Purkinje cell (primary cell): ENCODE measurements around the gene EID2. TPM values are rescaled to one million over a fixed set of nuclear protein-coding genes. Genes with fewer than 3 reads are reported as not detected.

ENCODE experiments used
- polyA plus RNA-seq: library from polyadenylated mRNA; unstranded; fragments of >200 nt; fragmentation: Nextera tagmentation; gene quantifications from 2 replicates; pipeline ENCODE4 v1.2.1, GENCODE V29; 2014

The EID2 gene
- 20.5 and 35.6 TPM in 2 replicates for polyA plus RNA-seq

DNA sequence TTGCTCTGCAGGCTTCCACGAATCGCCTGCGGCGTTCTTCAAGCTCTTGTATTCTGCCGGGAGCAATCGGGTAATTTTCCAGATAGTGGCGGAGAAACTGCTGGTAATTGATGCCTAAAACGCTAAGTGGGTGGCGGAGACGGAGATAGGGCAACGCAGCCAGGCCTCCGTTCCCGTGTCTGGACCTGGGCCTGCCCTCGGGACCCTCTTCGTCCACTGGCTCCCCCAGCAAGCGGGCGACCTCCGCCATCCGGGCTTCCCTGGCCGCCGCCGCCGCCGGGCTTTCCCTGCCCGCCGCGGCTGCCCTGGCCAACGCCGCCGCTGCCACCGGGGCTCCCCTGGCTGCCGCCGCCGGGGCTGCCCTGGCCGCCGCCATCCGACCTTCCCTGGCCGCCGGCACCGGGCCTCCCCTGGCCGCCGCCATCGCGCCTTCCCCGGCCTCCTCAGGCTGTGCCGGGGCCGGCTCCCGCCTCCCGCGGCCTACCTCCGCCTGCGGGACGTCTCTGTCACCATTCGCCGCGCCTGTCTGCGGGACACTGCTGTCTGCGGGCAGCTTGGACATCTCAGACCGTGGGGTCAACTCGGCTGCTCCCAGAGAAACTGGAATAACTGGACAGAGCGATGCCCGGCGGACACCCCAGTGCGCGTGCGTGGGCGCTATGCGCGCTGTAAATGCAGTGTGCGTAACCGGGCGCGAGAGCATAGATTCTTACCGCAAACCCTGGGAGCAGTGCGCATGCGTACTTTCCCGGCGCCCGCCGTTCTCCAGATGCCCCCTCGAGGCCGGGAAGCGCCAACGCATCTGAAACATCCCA lies at the start of gene EID2:
EID2 (minus strand) TSS at position 644 of the 815 bp plus-strand sequence; CDS start at position 562, 82 bp downstream.

DNA sequence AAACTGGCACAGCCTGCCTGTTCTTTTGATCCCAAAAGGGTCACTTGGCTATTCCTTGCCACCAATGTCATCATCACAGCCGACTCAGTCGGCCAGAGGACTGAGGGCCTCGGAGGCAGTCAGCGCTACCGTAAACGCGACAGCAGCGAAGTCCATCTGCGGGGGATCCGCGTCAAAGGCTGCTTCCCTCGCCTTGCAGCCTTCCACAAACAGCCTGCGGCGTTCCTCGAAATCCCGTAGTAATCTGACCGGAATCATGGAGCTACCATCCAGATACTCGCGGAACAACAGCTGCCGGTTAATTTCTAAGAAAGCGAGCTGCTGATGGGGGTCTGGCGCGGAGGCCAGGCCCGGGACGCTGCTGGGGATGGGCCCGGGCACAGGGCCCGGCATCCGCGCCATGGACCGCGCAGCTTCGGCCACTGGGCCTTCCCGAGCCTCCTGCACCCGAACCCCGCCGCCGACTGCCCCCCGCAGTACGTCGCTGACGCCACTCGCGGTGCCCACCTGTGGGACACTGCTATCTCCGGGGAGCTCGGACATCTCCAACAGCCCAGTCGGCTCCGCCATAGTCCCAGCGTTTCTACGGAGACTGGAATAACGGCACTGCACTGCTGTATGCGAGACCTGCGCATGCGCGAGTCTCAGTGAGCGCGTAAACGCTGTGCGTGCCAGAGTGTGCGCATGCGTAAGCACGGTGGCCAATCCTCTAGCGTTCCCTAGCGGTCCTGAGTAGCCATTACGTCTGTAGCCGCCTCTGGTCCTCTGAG lies 7.5 kb downstream of the EID2 start, which contains the start of gene EID2B:
EID2B (minus strand) TSS at position 620 of the 770 bp plus-strand sequence; CDS start at position 570, 50 bp downstream.

DNA sequence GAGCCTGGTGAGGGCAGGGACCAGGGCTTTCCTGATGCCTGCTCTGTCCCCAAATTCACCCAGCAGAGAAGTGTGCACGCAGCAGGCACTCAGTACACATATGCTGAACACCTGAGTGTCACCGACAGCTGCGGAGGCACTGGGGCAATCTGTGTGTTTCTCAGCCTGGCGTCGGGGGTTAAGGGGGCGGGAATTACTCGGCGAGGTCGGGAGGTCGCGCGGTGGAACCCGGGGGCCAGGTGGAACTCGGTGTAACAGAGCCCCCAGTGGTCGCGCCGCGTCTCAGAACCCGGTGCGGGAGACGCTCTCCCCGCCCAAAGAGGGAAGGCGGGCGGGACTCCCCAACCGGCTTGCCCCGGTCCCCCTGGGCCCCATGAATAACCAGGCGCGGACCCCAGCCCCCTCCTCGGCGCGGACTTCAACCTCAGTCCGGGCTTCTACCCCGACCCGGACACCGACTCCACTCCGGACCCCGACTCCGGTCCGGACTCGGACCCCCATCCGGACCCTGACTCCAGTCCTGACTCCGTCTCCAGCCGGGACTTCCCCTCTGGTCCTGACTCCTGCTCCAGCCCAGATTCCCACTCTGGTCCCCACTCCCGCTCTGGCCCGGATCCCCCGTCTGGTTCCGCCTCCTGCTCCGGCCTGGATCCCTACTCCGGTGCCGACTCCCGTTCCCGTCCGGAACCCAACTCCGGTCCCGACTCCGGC lies 25.0 kb downstream of the EID2 start, which contains the start of gene SELENOV:
SELENOV (plus strand) TSS at position 300 of the 711 bp plus-strand sequence; CDS start at position 374, 74 bp downstream.

GRCh38 chr19:39498798-39499642 lies 40.9 kb downstream of the EID2 start, which contains the start of gene DLL3:
TSS of gene DLL3 (plus strand) at chr19:39498947. CDS start at chr19:39498975, 28 bp downstream.

Other genes starting within 250 kb of the EID2 start
- not detected in 2 replicates for gene IFNL1, start 243.8 kb downstream of the EID2 start, polyA plus RNA-seq
- 1.6 and 2.0 TPM in 2 replicates for gene LRFN1, start 219.3 kb downstream of the EID2 start, polyA plus RNA-seq
- 17.9 and 20.4 TPM in 2 replicates for gene GMFG, start 204.1 kb downstream of the EID2 start, polyA plus RNA-seq
- gene SAMD4B, start 197.7 kb downstream of the EID2 start, polyA plus RNA-seq: 3.5 and 3.9 TPM in 2 replicates
- gene PAF1, start 149.1 kb downstream of the EID2 start, polyA plus RNA-seq: 4.5 and 13.7 TPM in 2 replicates
- 8.5 and 17.3 TPM in 2 replicates for gene MED29, start 148.8 kb downstream of the EID2 start, polyA plus RNA-seq
- 0.92 and 2.1 TPM in 2 replicates for gene ZFP36, start 133.3 kb downstream of the EID2 start, polyA plus RNA-seq
- not detected in 2 replicates for gene PLEKHG2, start 127.5 kb downstream of the EID2 start, polyA plus RNA-seq
- gene RPS16, start 104.2 kb downstream of the EID2 start, polyA plus RNA-seq: 356 and 405 TPM in 2 replicates
- 60.5 and 76.2 TPM in 2 replicates for gene SUPT5H, start 94.6 kb downstream of the EID2 start, polyA plus RNA-seq
- 62.3 and 76.3 TPM in 2 replicates for gene TIMM50, start 59.3 kb downstream of the EID2 start, polyA plus RNA-seq
- 2.1 and 4.1 TPM in 2 replicates for gene DLL3, start 41.2 kb downstream of the EID2 start, polyA plus RNA-seq
- not detected in 2 replicates for gene SELENOV, start 25.0 kb downstream of the EID2 start, polyA plus RNA-seq
- 6.9 and 17.5 TPM in 2 replicates for gene EID2B, start 7.3 kb downstream of the EID2 start, polyA plus RNA-seq
- gene LGALS13, start 62.4 kb upstream of the EID2 start, polyA plus RNA-seq: 1.0 and 5.9 TPM in 2 replicates
- gene LGALS16, start 115.8 kb upstream of the EID2 start, polyA plus RNA-seq: not detected in 2 replicates
- gene LGALS14, start 164.3 kb upstream of the EID2 start, polyA plus RNA-seq: not detected in 2 replicates
- 0.56 TPM in 1 of 2 replicates, not detected in the other for gene CLC, start 197.9 kb upstream of the EID2 start, polyA plus RNA-seq
- not detected in 2 replicates for gene LEUTX, start 238.7 kb upstream of the EID2 start, polyA plus RNA-seq